ENCODE results near the gene MTHFD1L. TPM values are rescaled to one million over a fixed set of nuclear protein-coding genes. Genes with fewer than 3 reads are reported as not detected.

The MTHFD1L gene
- total and polyA plus RNA-seq, 2 of the 8 experiments (the other 6 are each of a cell fraction or from before 2014, with no cell fraction given) = 29.2 to 105 TPM

- TF ChIP-seq, protein P1, sequence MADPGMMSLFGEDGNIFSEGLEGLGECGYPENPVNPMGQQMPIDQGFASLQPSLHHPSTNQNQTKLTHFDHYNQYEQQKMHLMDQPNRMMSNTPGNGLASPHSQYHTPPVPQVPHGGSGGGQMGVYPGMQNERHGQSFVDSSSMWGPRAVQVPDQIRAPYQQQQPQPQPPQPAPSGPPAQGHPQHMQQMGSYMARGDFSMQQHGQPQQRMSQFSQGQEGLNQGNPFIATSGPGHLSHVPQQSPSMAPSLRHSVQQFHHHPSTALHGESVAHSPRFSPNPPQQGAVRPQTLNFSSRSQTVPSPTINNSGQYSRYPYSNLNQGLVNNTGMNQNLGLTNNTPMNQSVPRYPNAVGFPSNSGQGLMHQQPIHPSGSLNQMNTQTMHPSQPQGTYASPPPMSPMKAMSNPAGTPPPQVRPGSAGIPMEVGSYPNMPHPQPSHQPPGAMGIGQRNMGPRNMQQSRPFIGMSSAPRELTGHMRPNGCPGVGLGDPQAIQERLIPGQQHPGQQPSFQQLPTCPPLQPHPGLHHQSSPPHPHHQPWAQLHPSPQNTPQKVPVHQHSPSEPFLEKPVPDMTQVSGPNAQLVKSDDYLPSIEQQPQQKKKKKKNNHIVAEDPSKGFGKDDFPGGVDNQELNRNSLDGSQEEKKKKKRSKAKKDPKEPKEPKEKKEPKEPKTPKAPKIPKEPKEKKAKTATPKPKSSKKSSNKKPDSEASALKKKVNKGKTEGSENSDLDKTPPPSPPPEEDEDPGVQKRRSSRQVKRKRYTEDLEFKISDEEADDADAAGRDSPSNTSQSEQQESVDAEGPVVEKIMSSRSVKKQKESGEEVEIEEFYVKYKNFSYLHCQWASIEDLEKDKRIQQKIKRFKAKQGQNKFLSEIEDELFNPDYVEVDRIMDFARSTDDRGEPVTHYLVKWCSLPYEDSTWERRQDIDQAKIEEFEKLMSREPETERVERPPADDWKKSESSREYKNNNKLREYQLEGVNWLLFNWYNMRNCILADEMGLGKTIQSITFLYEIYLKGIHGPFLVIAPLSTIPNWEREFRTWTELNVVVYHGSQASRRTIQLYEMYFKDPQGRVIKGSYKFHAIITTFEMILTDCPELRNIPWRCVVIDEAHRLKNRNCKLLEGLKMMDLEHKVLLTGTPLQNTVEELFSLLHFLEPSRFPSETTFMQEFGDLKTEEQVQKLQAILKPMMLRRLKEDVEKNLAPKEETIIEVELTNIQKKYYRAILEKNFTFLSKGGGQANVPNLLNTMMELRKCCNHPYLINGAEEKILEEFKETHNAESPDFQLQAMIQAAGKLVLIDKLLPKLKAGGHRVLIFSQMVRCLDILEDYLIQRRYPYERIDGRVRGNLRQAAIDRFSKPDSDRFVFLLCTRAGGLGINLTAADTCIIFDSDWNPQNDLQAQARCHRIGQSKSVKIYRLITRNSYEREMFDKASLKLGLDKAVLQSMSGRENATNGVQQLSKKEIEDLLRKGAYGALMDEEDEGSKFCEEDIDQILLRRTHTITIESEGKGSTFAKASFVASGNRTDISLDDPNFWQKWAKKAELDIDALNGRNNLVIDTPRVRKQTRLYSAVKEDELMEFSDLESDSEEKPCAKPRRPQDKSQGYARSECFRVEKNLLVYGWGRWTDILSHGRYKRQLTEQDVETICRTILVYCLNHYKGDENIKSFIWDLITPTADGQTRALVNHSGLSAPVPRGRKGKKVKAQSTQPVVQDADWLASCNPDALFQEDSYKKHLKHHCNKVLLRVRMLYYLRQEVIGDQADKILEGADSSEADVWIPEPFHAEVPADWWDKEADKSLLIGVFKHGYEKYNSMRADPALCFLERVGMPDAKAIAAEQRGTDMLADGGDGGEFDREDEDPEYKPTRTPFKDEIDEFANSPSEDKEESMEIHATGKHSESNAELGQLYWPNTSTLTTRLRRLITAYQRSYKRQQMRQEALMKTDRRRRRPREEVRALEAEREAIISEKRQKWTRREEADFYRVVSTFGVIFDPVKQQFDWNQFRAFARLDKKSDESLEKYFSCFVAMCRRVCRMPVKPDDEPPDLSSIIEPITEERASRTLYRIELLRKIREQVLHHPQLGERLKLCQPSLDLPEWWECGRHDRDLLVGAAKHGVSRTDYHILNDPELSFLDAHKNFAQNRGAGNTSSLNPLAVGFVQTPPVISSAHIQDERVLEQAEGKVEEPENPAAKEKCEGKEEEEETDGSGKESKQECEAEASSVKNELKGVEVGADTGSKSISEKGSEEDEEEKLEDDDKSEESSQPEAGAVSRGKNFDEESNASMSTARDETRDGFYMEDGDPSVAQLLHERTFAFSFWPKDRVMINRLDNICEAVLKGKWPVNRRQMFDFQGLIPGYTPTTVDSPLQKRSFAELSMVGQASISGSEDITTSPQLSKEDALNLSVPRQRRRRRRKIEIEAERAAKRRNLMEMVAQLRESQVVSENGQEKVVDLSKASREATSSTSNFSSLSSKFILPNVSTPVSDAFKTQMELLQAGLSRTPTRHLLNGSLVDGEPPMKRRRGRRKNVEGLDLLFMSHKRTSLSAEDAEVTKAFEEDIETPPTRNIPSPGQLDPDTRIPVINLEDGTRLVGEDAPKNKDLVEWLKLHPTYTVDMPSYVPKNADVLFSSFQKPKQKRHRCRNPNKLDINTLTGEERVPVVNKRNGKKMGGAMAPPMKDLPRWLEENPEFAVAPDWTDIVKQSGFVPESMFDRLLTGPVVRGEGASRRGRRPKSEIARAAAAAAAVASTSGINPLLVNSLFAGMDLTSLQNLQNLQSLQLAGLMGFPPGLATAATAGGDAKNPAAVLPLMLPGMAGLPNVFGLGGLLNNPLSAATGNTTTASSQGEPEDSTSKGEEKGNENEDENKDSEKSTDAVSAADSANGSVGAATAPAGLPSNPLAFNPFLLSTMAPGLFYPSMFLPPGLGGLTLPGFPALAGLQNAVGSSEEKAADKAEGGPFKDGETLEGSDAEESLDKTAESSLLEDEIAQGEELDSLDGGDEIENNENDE (IDR thresholded peaks at IDR 0.05; ENCODE audit: insufficient replicate concordance, low read length) = no peak
- TF ChIP-seq RBBP5 (IDR thresholded peaks at IDR 0.05; ENCODE audit: borderline replicate concordance, low read depth, low read length) (no peak), PHF8 (conservative IDR thresholded peaks at IDR 0.05; ENCODE audit: low read depth, low read length) (no peak), NANOG (IDR thresholded peaks at IDR 0.05; ENCODE audit: insufficient read depth, low read depth, low read length, poor library complexity, severe bottlenecking) (no peak), SAP30 (IDR thresholded peaks at IDR 0.05; ENCODE audit: insufficient read depth, insufficient replicate concordance, low read length) (no peak), SP4 (IDR thresholded peaks at IDR 0.05; ENCODE audit: low read length) (no peak), RFX5 (IDR thresholded peaks at IDR 0.05; ENCODE audit: borderline replicate concordance, low read depth, low read length) (no peak), BRCA1 (IDR thresholded peaks at IDR 0.05; ENCODE audit: low read depth, low read length) (no peak), MAX (IDR thresholded peaks at IDR 0.05) (no peak), KDM4A (IDR thresholded peaks at IDR 0.05; ENCODE audit: low read depth, low read length, severe bottlenecking) (no peak)
- TF ChIP-seq, protein P2, sequence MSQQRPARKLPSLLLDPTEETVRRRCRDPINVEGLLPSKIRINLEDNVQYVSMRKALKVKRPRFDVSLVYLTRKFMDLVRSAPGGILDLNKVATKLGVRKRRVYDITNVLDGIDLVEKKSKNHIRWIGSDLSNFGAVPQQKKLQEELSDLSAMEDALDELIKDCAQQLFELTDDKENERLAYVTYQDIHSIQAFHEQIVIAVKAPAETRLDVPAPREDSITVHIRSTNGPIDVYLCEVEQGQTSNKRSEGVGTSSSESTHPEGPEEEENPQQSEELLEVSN (IDR thresholded peaks at IDR 0.05) = no peak
These were observed 213.2 kb downstream of the MTHFD1L start (continued) for GRCh38 chr6:151078655-151079054.

Data from H1 (cell line).